ENCODE measurements around the gene TPM1. TPM values are rescaled to one million over a fixed set of nuclear protein-coding genes. Genes with fewer than 3 reads are reported as not detected.

TPM1 gene
- total and polyA plus RNA-seq, 2 experiments from 2014 or later: 291 to 353 TPM

DNA sequence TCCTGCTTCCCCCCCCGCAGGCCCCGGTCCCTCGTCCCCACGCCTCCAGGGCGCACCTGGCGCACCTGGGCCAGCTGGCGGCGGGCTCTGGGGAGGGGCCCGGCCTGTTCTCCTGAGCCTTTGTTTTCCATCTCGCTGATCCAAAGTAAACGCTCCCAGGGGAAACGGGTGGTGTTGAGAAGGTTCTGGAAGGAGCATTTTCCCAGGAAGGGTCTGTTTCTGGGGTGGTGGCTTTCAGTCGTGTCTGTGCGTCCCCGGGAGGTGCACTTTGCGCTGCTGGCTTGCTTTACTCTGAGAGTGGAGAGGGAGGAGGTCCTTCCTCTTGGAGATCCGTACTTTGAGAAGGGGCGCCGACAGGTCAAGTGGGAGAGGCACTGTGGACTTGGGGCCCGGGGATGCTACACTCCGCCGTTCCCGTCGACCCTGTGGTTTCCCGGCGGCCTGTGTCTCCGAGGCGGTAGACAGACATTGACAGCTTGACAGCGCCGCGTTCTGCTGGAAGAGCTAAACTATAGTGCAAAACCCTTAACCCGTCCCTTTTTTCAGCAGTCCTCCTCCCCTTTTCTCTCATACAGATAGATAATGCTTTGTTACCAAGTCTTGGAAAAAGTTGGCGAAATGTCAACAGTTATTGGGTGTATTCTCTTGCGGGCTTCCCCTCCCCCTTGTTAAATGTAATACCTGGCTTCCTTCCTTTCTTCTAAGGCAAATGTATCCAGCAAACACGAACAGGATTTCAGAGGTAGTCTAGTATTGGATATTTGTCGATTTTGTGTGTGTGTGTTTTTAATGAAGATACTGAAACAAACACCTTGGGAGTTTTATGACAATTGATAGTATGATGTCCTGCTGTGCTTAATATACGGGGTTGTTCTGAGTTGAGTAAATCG is 6.5 kb downstream of the TPM1 start:
- Histone ChIP-seq H2AFZ (peak overlapping the region; percentile 13), H3K27me3 (no peaks in the 10 kb centered on the region), H3K4me1 (ENCODE audit: insufficient read depth) (peaks cover 48% of the 10 kb centered on the region), H3K9me3 (ENCODE audit: low read depth) (no peaks in the 10 kb centered on the region), H3K4me2 (peak overlapping the region; percentile 97), H3K9me2 (replicated peaks; ENCODE audit: insufficient read depth) (no peaks in the 10 kb centered on the region), H3K27ac (peak overlapping the region; percentile 94), H4K20me1 (ENCODE audit: insufficient read depth, poor library complexity, severe bottlenecking) (no peaks in the 10 kb centered on the region), H3K36me3 (replicated peaks; ENCODE audit: insufficient read depth, low read depth) (no peaks in the 10 kb centered on the region), H3K79me2 (peaks cover 72% of the 10 kb centered on the region), H3K4me3 (peak overlapping the region; percentile 70)
- 5% methylated on average over 34 of the region's 38 CpGs for WGBS (ENCODE audit: low lambda C conversion rate, missing lambda C conversion rate)
- TF ChIP-seq, protein P1, sequence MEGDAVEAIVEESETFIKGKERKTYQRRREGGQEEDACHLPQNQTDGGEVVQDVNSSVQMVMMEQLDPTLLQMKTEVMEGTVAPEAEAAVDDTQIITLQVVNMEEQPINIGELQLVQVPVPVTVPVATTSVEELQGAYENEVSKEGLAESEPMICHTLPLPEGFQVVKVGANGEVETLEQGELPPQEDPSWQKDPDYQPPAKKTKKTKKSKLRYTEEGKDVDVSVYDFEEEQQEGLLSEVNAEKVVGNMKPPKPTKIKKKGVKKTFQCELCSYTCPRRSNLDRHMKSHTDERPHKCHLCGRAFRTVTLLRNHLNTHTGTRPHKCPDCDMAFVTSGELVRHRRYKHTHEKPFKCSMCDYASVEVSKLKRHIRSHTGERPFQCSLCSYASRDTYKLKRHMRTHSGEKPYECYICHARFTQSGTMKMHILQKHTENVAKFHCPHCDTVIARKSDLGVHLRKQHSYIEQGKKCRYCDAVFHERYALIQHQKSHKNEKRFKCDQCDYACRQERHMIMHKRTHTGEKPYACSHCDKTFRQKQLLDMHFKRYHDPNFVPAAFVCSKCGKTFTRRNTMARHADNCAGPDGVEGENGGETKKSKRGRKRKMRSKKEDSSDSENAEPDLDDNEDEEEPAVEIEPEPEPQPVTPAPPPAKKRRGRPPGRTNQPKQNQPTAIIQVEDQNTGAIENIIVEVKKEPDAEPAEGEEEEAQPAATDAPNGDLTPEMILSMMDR (IDR thresholded peaks at IDR 0.05; ENCODE audit: poor library complexity): no peak
- TF ChIP-seq EZH2phosphoT487 (IDR thresholded peaks at IDR 0.05; ENCODE audit: low read depth, severe bottlenecking, unreplicated experiment) (no peak), EZH2 (IDR thresholded peaks at IDR 0.05; ENCODE audit: borderline replicate concordance) (no peak)
- peak; percentile 70 for DNase-seq (ENCODE audit: low spot score)

DNA sequence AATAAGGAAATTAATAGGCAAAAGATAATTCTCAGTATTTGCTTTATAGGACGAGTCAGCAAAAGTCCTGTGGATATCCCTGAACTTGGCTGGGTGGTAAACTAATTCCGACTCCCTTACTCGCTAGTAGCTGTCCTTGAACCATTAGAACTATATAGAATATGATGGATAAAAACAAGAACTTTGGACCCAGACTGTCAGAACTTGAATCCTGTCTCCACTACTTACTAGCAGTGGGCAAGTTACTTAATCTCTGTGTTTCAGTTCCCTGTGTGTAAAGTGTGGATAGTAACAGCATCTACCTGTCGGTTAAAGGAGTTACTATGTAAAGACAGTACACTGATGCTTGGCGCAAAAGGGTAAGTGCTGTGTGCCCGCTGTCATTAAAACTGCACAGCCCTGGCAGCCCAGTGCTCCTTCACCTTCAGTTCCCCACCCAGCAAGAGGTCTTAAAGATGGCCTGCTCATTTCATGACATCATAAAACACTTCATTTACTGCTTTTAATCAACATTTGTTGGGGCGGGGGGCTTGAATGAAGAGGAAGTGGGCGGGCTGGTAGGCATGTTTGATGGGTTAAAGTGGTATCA is 7.3 kb downstream of the TPM1 start:
- Histone ChIP-seq H4K20me1 (ENCODE audit: insufficient read depth, poor library complexity, severe bottlenecking) (no peaks in the 10 kb centered on the region), H3K27me3 (no peaks in the 10 kb centered on the region), H3K4me3 (peak overlapping the region; percentile 70), H3K9me3 (ENCODE audit: low read depth) (no peaks in the 10 kb centered on the region), H3K9me2 (replicated peaks; ENCODE audit: insufficient read depth) (no peaks in the 10 kb centered on the region), H3K79me2 (peaks cover 74% of the 10 kb centered on the region), H3K36me3 (replicated peaks; ENCODE audit: insufficient read depth, low read depth) (no peaks in the 10 kb centered on the region), H3K27ac (peak overlapping the region; percentile 94), H3K4me2 (peak overlapping the region; percentile 97), H2AFZ (no peak overlapping the region), H3K4me1 (ENCODE audit: insufficient read depth) (peaks cover 57% of the 10 kb centered on the region)
- 82% methylated on average over 8 of the region's 8 CpGs for WGBS (ENCODE audit: low lambda C conversion rate, missing lambda C conversion rate)
- no peak for DNase-seq (ENCODE audit: low spot score)
- TF ChIP-seq EZH2 (IDR thresholded peaks at IDR 0.05; ENCODE audit: borderline replicate concordance) (no peak), EZH2phosphoT487 (IDR thresholded peaks at IDR 0.05; ENCODE audit: low read depth, severe bottlenecking, unreplicated experiment) (no peak)
- TF ChIP-seq, protein P1 (IDR thresholded peaks at IDR 0.05; ENCODE audit: poor library complexity): no peak

DNA sequence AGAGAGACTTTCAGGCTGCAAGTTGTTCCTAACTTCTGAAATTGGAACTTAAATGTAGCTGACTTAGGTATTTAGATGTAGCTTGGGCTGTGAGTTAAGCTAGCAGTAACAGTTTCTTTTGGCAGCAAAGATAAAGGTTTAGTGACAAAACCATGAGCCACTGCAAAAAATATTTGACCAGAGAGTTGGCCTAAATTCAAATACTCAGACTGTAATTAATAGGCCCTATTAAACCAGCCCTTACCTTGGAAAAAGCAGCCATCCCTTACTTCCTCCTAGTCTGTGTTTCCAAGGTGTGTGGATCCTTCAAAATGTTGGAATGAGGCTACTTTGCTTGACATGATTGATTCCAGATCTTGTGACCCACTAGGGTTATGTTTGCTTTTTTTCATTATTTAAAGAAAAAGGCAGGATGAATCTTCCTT is 8.2 kb downstream of the TPM1 start:
- H3K79me2 ChIP-seq: peaks cover 79% of the 10 kb centered on the region
- no peaks in the 10 kb centered on the region for H3K27me3 ChIP-seq
- H3K9me3 ChIP-seq (ENCODE audit: low read depth): no peaks in the 10 kb centered on the region
- TF ChIP-seq EZH2phosphoT487 (IDR thresholded peaks at IDR 0.05; ENCODE audit: low read depth, severe bottlenecking, unreplicated experiment) (no peak), EZH2 (IDR thresholded peaks at IDR 0.05; ENCODE audit: borderline replicate concordance) (no peak)
- TF ChIP-seq, protein P1 (IDR thresholded peaks at IDR 0.05; ENCODE audit: poor library complexity): no peak
- H3K36me3 ChIP-seq (replicated peaks; ENCODE audit: insufficient read depth, low read depth): no peaks in the 10 kb centered on the region
- H3K4me1 ChIP-seq (ENCODE audit: insufficient read depth): peaks cover 65% of the 10 kb centered on the region
- no peak overlapping the region for H2AFZ ChIP-seq
- no peak overlapping the region for H3K4me3 ChIP-seq
- no peaks in the 10 kb centered on the region for H3K9me2 ChIP-seq (replicated peaks; ENCODE audit: insufficient read depth)
- H4K20me1 ChIP-seq (ENCODE audit: insufficient read depth, poor library complexity, severe bottlenecking): no peaks in the 10 kb centered on the region
- DNase-seq (ENCODE audit: low spot score): no peak
- peak overlapping the region; percentile 94 for H3K27ac ChIP-seq
- H3K4me2 ChIP-seq: peak overlapping the region; percentile 97
